ENCODE data around the gene VPS52.

Gene VPS52

GRCh38 chr6:33271468-33272274, at the start of gene VPS52, which contains the start of gene RPS18:
Gene VPS52, minus strand, starts transcription at chr6:33271876. Its CDS starts 201 bp downstream, at chr6:33271675.
Gene RPS18, plus strand, starts transcription at chr6:33272075. Its CDS starts 45 bp downstream, at chr6:33272120.
- TF ChIP-seq CTCF (IDR thresholded peaks at IDR 0.05) = no peak

GRCh38 chr6:33321227-33321626, 49.6 kb upstream of the VPS52 start:
- TF ChIP-seq CTCF (IDR thresholded peaks at IDR 0.05) = no peak

GRCh38 chr6:33320315-33321181, 48.9 kb upstream of the VPS52 start:
- TF ChIP-seq CTCF (IDR thresholded peaks at IDR 0.05) = no peak

- TF ChIP-seq CTCF (IDR thresholded peaks at IDR 0.05) = no peak
Measured at GRCh38 chr6:33319939-33320314, 48.3 kb upstream of the VPS52 start.

- TF ChIP-seq CTCF (IDR thresholded peaks at IDR 0.05) = no peak
Measured at GRCh38 chr6:33318426-33319073, 46.9 kb upstream of the VPS52 start.

- no peak for TF ChIP-seq CTCF (IDR thresholded peaks at IDR 0.05)
Measured at GRCh38 chr6:33317669-33318425, 46.2 kb upstream of the VPS52 start, which contains the start of gene ZBTB22. Gene ZBTB22, minus strand, starts transcription at chr6:33317744. Its CDS starts 828 bp downstream, at chr6:33316916.

GRCh38 chr6:33317419-33317668, 45.7 kb upstream of the VPS52 start:
- TF ChIP-seq CTCF (IDR thresholded peaks at IDR 0.05) = no peak
